Measurements from ENCODE around the gene CAMK2A.

CAMK2A gene

DNA sequence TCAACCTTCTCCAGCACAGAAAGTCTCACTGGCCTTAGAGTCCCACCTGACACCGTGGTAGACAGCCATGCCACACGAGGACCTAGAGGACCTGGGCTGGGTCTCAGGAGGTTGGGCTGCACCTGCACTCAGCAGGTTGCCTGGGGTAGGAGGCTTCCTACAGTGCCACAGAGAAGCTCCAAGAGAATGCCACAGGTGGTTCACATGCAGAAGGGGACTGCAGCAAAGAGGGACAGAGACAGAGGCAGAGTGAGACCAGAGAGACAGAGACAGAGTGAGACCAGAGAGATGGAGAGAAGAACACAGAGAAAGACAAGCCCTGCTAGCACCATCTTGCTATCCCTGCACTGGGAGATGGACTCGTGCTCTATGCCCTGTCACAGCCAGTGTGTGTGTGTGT lies 5.7 kb downstream of the CAMK2A start:
- Histone ChIP-seq H3K36me3 (ENCODE audit: control insufficient read depth, low read length) (no peaks in the 10 kb centered on the region), H3K4me3 (ENCODE audit: low read length) (no peak overlapping the region), H3K27me3 (ENCODE audit: control insufficient read depth, low read length) (peaks cover 15% of the 10 kb centered on the region), H4K20me1 (ENCODE audit: control insufficient read depth, insufficient read depth, low read depth, low read length) (no peaks in the 10 kb centered on the region), H3K79me2 (ENCODE audit: control insufficient read depth, low read length) (no peaks in the 10 kb centered on the region), H3K4me1 (ENCODE audit: control insufficient read depth, low read length) (no peaks in the 10 kb centered on the region), H3F3A (ENCODE audit: control insufficient read depth, insufficient read depth) (no peaks in the 10 kb centered on the region), H3K9me3 (ENCODE audit: control insufficient read depth, insufficient read depth, low read length) (no peaks in the 10 kb centered on the region), H3K27ac (ENCODE audit: low read depth, low read length) (no peak overlapping the region), H3K9me2 (replicated peaks; ENCODE audit: control insufficient read depth, low read length) (no peaks in the 10 kb centered on the region), H3K4me2 (ENCODE audit: low read length) (no peak overlapping the region)
- no peak for TF ChIP-seq EZH2phosphoT487 (IDR thresholded peaks at IDR 0.05; ENCODE audit: borderline replicate concordance, low read length)
- TF ChIP-seq, protein P1, sequence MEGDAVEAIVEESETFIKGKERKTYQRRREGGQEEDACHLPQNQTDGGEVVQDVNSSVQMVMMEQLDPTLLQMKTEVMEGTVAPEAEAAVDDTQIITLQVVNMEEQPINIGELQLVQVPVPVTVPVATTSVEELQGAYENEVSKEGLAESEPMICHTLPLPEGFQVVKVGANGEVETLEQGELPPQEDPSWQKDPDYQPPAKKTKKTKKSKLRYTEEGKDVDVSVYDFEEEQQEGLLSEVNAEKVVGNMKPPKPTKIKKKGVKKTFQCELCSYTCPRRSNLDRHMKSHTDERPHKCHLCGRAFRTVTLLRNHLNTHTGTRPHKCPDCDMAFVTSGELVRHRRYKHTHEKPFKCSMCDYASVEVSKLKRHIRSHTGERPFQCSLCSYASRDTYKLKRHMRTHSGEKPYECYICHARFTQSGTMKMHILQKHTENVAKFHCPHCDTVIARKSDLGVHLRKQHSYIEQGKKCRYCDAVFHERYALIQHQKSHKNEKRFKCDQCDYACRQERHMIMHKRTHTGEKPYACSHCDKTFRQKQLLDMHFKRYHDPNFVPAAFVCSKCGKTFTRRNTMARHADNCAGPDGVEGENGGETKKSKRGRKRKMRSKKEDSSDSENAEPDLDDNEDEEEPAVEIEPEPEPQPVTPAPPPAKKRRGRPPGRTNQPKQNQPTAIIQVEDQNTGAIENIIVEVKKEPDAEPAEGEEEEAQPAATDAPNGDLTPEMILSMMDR (IDR thresholded peaks at IDR 0.05; ENCODE audit: low read depth, low read length, poor library complexity, severe bottlenecking): no peak

DNA sequence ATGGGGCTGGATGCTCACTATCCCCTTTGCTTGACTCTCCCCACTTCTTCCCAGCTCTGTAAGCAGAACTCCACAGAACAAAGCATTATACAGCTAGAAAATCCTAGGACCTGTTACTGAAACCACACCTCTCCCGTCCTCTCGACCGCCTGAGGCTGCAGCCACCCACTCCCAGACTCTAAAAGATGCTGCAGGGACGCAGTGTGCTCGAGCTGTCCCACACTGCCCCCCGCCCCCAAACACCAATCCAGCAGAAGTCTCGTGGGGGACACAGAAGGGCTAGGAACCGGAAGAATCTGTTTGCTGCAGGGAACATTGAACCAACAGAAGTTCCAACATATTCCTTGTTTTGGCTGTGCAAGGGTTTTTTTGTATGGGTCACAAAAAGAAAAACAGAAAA lies 7.6 kb downstream of the CAMK2A start:
- TF ChIP-seq, protein P1 (IDR thresholded peaks at IDR 0.05; ENCODE audit: low read depth, low read length, poor library complexity, severe bottlenecking): no peak
- TF ChIP-seq EZH2phosphoT487 (IDR thresholded peaks at IDR 0.05; ENCODE audit: borderline replicate concordance, low read length): no peak

DNA sequence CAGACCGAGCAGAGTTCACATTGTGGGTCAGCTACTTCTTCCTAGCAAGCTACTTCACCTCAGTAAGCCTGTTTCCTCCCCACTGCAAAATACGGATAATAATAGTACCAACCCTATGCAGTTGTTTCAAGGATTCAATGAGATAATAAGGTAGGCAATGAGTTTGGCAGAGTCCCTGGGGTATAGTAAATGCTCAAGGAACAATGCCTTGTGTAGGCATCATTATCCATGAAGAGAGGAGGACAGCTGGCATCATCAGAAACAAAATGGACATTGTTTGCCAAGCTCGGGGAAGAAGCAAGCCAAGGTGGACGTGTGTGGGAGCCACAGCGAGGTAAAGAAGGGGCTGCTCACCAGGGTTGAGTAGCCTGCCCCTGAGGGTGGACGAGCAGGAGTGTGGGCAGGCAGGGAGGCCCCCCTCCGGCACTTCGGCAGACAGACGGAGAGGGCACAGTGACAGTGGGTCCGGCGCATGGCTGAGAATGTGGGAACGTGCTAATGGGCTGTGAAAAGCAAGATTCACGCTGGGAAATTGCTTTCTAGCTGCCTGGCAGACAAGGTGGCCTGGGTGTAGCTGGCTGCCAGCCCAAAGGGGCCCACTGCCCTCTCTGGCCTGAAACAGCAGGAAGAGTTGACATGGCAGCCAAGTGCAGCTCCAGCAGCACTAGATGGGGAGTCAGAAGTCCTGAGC lies 10.1 kb downstream of the CAMK2A start:
- Histone ChIP-seq H3K79me2 (ENCODE audit: control insufficient read depth, low read length) (no peaks in the 10 kb centered on the region), H3K4me1 (ENCODE audit: control insufficient read depth, low read length) (no peaks in the 10 kb centered on the region), H3K9me3 (ENCODE audit: control insufficient read depth, insufficient read depth, low read length) (no peaks in the 10 kb centered on the region), H3K4me3 (ENCODE audit: low read length) (no peak overlapping the region), H3F3A (ENCODE audit: control insufficient read depth, insufficient read depth) (no peaks in the 10 kb centered on the region), H3K36me3 (ENCODE audit: control insufficient read depth, low read length) (no peaks in the 10 kb centered on the region), H3K27me3 (ENCODE audit: control insufficient read depth, low read length) (peaks cover 23% of the 10 kb centered on the region), H4K20me1 (ENCODE audit: control insufficient read depth, insufficient read depth, low read depth, low read length) (no peaks in the 10 kb centered on the region), H3K4me2 (ENCODE audit: low read length) (no peak overlapping the region), H3K27ac (ENCODE audit: low read depth, low read length) (no peak overlapping the region), H3K9me2 (replicated peaks; ENCODE audit: control insufficient read depth, low read length) (no peaks in the 10 kb centered on the region)
- no peak for TF ChIP-seq EZH2phosphoT487 (IDR thresholded peaks at IDR 0.05; ENCODE audit: borderline replicate concordance, low read length)
- TF ChIP-seq, protein P1 (IDR thresholded peaks at IDR 0.05; ENCODE audit: low read depth, low read length, poor library complexity, severe bottlenecking): no peak

More for the DNA sequence above, 7.6 kb downstream of the CAMK2A start:
- H3K4me1 ChIP-seq (ENCODE audit: control insufficient read depth, low read length): no peaks in the 10 kb centered on the region
- H3K27me3 ChIP-seq (ENCODE audit: control insufficient read depth, low read length): peaks cover 19% of the 10 kb centered on the region
- H3K4me3 ChIP-seq (ENCODE audit: low read length): no peak overlapping the region
- no peaks in the 10 kb centered on the region for H4K20me1 ChIP-seq (ENCODE audit: control insufficient read depth, insufficient read depth, low read depth, low read length)
- H3K79me2 ChIP-seq (ENCODE audit: control insufficient read depth, low read length): no peaks in the 10 kb centered on the region
- H3K27ac ChIP-seq (ENCODE audit: low read depth, low read length): no peak overlapping the region
- no peaks in the 10 kb centered on the region for H3K36me3 ChIP-seq (ENCODE audit: control insufficient read depth, low read length)
- H3K4me2 ChIP-seq (ENCODE audit: low read length): no peak overlapping the region
- no peaks in the 10 kb centered on the region for H3K9me2 ChIP-seq (replicated peaks; ENCODE audit: control insufficient read depth, low read length)
- H3K9me3 ChIP-seq (ENCODE audit: control insufficient read depth, insufficient read depth, low read length): no peaks in the 10 kb centered on the region
- H3F3A ChIP-seq (ENCODE audit: control insufficient read depth, insufficient read depth): no peaks in the 10 kb centered on the region
